HG03025 (cell line): Measurements from ENCODE around the gene TRAK2.
A peak's percentile ranks its signal among the peaks of the same experiment; 100 is the strongest.

Experiments
- ATAC-seq: cut with Tn5 transposase; IDR thresholded peaks from one replicate; pipeline ENCODE4 v1.9.1; 2021; ENCODE audit warnings: mild to moderate bottlenecking, moderate library complexity; ENCODE audit not compliant: unreplicated experiment, low FRiP score

Gene TRAK2

GRCh38 chr2:201363857-201364560 is 87.2 kb downstream of the TRAK2 start:
- no peak for ATAC-seq

GRCh38 chr2:201362396-201362795 is 88.9 kb downstream of the TRAK2 start:
- ATAC-seq: no peak

- ATAC-seq: no peak
Measured at GRCh38 chr2:201361078-201361733, 90.1 kb downstream of the TRAK2 start.

DNA sequence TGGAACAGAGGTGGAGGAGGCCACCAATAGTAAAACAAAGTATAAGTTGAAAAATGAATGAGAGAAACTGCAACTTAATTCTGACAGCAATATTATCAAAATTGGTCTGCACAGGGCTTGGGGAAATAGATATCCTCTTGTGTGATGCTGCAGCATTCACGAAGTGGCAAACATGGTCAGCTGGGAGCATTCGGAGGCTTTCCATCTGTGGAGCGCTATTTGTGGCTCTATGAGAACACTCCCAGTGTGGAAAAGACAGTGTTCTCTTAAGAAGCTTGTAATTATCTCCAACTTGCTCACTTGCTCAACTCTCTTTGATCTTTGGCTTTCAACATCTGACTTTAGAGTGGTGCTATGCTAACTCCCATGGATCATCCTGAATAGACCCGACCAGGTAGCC is 91.0 kb downstream of the TRAK2 start:
- ATAC-seq: no peak

GRCh38 chr2:201358684-201359083 is 92.6 kb downstream of the TRAK2 start:
- no peak for ATAC-seq

- ATAC-seq: no peak
Measured at GRCh38 chr2:201357221-201357620, 94.0 kb downstream of the TRAK2 start, which contains the start of gene FLACC1. TSS of gene FLACC1 (minus strand) at chr2:201357345. CDS start at chr2:201351404, 5,941 bp downstream.

GRCh38 chr2:201353116-201353515 is 98.1 kb downstream of the TRAK2 start:
- no peak for ATAC-seq

- ATAC-seq: no peak
Measured at GRCh38 chr2:201350879-201351278, 100.4 kb downstream of the TRAK2 start.

GRCh38 chr2:201349601-201350000 is 101.7 kb downstream of the TRAK2 start:
- no peak for ATAC-seq

GRCh38 chr2:201348758-201349157 is 102.5 kb downstream of the TRAK2 start:
- no peak for ATAC-seq

- ATAC-seq: no peak
Measured at GRCh38 chr2:201347138-201347537, 104.1 kb downstream of the TRAK2 start.

- ATAC-seq: no peak
Measured at GRCh38 chr2:201345625-201346213, 105.5 kb downstream of the TRAK2 start.

DNA sequence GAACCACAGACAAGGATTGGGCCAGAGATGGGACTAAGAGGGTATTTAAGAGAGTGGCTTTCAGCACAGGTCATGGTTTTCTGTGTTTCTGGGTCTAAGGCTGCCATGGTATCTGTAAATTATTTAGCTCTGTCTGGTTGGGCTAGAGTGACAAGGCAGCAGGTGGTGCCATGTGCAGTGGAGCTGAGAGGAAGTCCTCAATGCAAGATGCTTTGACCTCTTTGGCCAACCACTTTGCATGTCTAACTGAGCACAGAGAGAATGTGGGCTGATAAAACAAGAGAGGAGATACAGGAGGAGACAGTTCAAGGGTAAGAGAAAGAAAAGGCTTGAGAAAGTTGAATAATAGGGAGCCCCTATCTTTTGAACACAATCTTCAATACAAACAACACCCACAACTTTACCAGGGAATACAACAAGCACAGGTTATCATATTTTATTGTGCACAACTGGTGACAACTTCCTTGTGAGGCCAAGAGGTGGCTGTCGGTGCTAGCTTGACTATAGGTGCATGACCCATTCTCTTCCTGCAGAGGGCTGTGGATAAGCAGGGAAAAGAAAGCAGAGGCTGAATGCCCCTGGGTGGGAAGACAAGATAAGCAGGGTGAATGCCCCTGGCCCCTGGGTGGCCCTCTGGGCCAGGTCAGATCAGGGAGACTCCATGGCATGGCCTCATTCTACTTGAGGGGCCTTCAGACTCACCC is 106.4 kb downstream of the TRAK2 start:
- peak; percentile 45 for ATAC-seq

DNA sequence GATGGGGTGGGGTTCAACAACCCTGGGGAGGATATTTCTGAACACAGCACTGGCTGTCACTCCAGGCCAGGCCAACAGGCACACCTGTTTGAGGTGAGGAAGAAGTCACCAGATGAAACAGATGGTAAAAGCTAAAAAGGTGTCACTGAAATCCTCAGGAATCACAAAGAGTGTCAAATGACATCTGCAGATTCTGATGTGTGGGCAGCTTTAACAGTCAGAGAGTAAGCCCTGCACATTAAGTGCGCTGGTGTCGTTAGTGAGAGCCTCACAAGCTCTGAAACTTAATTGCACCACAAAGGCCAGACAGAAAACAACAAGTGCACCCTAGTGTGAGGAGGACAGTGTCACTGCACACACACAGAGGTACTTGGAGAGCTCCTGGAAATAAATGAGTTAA is 107.7 kb downstream of the TRAK2 start:
- ATAC-seq: no peak

DNA sequence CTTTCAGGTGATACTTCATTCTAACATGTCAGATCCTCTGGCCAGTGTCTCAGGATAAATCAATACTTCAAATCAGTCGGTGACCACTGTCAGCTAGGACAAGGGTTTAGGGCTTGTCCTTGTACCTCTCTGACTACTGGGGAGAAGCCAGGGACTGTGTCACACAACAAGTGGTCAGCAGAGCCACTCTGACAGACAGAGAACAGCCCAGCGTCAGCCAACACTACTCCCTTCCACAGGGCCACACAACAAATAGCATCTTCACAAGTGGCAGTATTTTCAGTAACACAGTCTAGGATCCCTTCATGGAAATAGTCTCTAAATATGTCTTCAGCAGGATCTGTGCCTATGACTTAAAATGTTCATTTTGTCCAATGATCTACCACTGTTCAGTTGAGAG is 108.3 kb downstream of the TRAK2 start:
- ATAC-seq: no peak

GRCh38 chr2:201329409-201329808 is 121.8 kb downstream of the TRAK2 start:
- no peak for ATAC-seq

- ATAC-seq: no peak
Measured at GRCh38 chr2:201327678-201328077, 123.6 kb downstream of the TRAK2 start.
